Right ventricle myocardium inferior (tissue), 1 donor: ENCODE measurements around the gene ZFP69B. TPM values are rescaled to one million over a fixed set of nuclear protein-coding genes. Genes with fewer than 3 reads are reported as not detected.

Experiments used
- ATAC-seq: fragments of 200-7000 bp; cut with Tn5 transposase; one replicate; pipeline ENCODE4 v1.9.1; 2020; ENCODE audit warnings: mild to moderate bottlenecking, moderate library complexity
- DNase-seq: peaks from one replicate; pipeline ENCODE4 v3.0.0; 2021; ENCODE audit errors: missing footprints
- intact Hi-C: fragments of 100-400 bp; cut with DNase I; formaldehyde crosslinking; loops from one replicate; pipeline ENCODE4 v1.11.0; 2022
- long read RNA-seq: library from polyadenylated mRNA; unstranded; transcript quantifications from one replicate; pipeline ENCODE4 v2.0.0, GENCODE V29; 2021
- total RNA-seq: library from RNA; stranded (reverse); fragmentation: NEBNext Ultra II Directional; extraction: Animal tissue kit (Norgen Biotek cat#: 25700); gene quantifications from one replicate; pipeline ENCODE4 v1.2.1, GENCODE V29; 2021
- donor health status: DM: no; HTN: yes; CAD: no; lungs with severe emphysema.

ZFP69B gene
- 1.2 TPM for total RNA-seq
- long read RNA-seq, result 0 reads

DNA sequence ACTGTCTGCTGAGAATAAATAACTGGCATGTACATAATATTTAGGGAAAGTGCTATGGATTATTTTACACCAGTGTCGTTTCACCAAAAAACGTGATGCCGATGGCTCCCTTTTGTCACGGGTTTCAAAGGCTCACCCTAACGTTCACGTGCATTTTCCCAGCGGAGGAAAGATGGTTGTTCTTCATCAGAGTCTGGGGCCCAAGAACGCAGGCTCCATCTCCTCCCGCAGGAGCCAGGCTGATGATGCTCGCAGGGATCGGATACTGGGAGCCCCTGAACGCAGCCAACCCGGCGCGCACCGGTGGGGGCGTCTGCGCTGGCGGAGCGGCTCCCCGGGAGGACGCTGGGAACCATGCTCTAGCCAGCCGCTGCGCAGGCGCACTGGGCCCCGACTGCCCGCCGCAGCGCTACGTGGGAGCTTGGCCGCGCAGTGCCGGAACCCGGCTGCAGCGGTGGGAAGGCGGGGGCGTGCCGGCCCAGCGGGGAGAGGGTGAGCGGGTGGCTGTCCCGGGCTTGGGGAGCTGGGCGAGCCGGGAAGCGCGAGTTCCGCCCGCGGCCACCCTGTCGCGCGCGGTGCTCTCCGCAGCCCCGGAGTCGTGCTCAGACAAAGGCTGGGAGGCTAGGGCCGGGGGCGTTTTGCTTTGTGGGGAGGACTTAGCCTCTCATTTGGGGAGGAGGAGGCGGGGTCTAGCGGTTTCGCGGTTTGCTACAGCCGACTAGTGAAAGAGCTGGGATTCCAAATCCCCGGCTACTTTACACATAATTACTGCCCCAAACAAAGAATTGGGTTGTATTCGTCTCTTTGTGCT lies at the start of gene ZFP69B:
Gene ZFP69B, plus strand, starts transcription at position 793 of the 811 bp plus-strand sequence. CDS start 486 bp downstream, outside the sequence.
- intact Hi-C loops, result no loop called here
- ATAC-seq, result peak; percentile 100

DNA sequence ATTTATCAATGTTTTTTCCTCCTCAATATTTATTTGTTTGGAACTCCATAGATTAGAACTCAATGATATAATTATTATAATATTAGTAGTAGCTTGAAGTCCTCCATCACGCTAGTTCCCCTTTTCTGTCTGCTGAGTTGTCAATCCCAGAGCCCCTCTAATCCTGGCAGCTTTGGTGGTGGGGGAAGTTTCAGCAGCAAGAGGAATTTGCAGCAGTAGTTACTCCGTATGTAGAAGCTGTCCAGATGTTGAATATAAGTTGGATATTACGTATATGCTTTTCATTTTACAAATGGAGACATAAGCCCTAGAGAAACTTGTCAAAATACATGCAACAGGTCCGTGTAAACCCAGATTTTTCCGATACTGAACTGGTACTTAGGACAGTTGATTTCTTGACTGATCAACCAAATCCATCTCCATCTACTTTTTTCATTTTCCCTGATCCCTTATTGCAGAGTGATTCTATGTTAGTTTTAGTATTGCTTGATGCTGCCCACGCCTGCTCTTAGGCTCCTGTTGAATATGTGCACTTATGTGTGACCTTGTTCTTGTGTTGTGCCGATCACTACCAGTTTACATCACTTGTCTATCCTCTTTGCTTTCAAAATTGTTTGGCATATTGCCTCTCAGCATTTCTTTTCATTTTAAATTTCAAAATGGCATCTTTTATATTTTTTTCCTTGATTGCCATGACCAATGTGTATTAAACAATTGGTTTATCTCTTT lies 48.6 kb upstream of the ZFP69B start:
- ATAC-seq, result peak; percentile 50
- intact Hi-C loops, result loop anchor here (10.0 kb wide), 1 partner anchor 317 kb away; no protein-coding TSS in a partner anchor
- DNase-seq, result no peak

More for the DNA sequence above, at the start of gene ZFP69B:
- peak; percentile 96 for DNase-seq

DNA sequence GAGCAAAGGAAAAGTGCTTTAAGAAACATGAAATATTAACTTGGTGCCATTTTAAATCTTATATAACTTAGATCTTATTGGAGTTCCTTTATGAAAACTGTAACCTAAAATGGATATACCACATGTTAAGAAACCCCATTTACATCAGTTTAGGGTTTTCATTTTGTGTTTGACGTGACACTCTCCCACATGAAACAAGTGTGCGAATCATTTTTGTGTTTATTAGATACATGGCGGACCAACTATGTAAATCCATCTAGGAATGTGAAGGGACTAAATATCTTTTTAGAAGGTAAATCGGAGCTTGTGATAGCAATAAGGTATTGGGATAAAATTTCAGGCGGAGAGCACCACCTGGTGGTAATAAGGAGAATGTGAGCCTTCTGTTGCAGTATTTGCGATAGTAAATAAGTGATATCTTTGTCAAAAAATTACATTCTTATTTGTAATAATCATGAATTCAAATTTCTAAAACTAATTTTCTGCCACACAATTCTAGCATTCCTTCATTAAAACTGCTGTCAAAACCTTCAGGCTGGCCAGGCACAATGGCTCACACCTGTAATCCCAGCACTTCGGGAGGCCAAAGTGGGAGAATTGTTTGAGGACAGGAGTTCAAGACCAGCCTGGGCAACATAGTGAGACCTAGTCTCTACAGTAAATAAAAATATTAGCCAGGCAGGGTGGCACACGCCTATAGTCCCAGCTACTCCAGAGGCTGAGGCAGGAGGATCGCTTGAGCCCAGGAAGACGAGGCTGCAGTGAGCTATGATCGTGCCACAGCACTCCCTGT lies 45.4 kb upstream of the ZFP69B start:
- DNase-seq (no peak), ATAC-seq (no peak)
- intact Hi-C loops, result loop anchor here (2.0 to 10.0 kb wide), 3 partner anchors 68 to 320 kb away; no protein-coding TSS in a partner anchor

DNA sequence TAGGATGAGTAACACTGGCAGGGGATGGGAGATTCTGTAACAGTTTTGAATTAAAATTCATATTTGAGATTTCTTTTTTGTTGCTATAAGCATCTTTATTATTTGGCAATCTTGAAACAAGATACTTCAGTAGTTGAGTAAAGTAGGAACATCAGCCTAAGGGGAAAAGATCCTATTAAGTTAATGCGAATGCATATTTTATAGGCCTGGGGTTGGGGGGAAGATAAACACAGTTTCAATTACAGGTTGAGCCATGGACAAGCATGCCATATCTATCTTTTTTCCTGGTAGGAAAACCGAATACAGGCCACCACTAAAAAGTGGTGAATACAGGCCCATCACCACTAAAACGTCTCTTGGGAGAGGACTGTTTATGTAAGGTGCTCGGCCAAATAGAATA lies 44.5 kb upstream of the ZFP69B start:
- intact Hi-C loops, result loop anchor here (2.0 to 10.0 kb wide), 3 partner anchors 69 to 321 kb away; no protein-coding TSS in a partner anchor
- no peak for ATAC-seq
- DNase-seq, result no peak

DNA sequence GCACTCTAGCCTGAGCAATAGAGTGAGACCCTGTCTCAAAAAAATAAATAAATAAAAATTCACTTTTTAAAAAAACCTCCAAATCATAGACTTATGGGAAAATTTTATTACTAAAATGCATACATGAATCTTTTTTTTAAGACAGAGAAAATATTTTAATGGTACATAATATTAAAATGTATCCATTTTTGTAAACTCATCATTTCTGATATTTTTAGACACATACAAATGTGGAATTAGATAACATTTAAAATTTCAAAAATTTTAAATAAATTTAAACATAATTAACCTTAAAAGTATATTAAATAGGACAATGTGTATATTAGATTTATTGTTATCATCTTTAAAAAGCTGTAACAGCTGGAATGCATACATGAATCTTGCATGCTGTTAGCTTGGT lies 42.8 kb upstream of the ZFP69B start:
- intact Hi-C loops, result loop anchor here (5.0 to 10.0 kb wide), 2 partner anchors 70 to 323 kb away; no protein-coding TSS in a partner anchor
- no peak for DNase-seq
- no peak for ATAC-seq

DNA sequence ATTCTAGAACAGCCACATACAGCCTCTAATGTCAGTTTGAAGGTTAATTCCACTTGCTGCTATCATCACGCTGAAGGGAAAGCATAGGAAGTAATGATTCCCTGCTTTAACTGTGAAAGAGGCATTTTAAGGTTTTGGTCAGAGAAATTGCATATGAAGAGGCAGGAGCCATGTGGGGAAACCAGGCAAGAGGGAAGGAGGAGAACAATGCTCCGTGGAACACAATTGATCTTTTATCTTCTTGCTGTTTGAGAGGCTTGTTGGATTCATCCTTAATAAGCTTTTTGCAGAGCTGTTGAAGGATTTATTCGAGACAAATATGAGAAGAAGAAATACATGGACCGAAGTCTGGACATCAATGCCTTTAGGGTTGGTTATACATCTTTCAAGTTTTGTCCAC lies 40.8 kb upstream of the ZFP69B start:
- no peak for DNase-seq
- intact Hi-C loops, result loop anchor here (5.0 to 10.0 kb wide), 2 partner anchors 72 to 325 kb away; no protein-coding TSS in a partner anchor
- ATAC-seq, result no peak

DNA sequence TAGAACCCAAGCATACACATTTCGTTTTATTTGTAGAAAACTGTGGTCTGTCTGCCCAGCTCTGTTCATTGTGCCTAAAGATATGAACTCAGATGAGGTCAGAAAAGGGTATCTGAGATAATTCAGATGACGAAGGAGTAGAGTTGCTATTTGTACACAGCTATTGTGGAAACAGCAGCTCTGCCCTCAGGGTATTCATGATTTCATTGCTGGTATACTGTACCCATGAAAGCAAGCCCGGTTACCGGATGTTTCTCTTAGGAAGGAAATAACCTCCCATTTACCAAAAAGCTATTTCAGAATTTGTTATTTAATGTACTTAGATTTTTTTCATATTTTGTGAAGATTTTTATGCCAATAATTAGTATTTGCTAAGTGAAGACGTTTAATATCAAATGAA lies 39.0 kb upstream of the ZFP69B start:
- intact Hi-C loops, result no loop called here
- no peak for ATAC-seq
- DNase-seq, result no peak

DNA sequence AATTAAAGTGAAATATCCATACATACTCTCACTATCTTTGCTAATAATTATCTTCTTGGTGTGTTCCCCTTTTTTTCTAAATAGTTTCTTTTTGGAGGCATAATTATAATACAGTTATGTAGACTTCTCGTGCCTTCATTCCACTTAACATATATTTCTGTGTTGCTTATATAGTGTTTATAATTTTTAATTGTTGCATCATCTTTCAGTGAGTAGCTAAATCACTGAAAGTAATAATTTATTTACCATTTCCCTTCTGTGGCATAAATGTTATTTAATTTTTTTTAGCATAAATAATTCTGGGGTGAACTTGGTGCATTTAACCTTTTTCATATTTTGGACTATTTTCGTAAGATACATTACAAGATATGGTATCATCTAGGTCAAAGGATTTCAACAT lies 38.4 kb upstream of the ZFP69B start:
- no peak for ATAC-seq
- no peak for DNase-seq
- intact Hi-C loops, result no loop called here

GRCh38 chr1:40413527-40414252 lies 36.6 kb upstream of the ZFP69B start:
- DNase-seq (no peak), ATAC-seq (no peak)
- intact Hi-C loops, result no loop called here

- no peak for ATAC-seq
- DNase-seq, result no peak
- intact Hi-C loops, result no loop called here
Measured at GRCh38 chr1:40414331-40414730, 35.9 kb upstream of the ZFP69B start.

GRCh38 chr1:40416709-40417108 lies 33.6 kb upstream of the ZFP69B start:
- DNase-seq, result no peak
- intact Hi-C loops, result no loop called here
- ATAC-seq, result no peak

GRCh38 chr1:40421431-40422384 lies 28.6 kb upstream of the ZFP69B start:
- ATAC-seq, result no peak
- intact Hi-C loops, result no loop called here
- no peak for DNase-seq

DNA sequence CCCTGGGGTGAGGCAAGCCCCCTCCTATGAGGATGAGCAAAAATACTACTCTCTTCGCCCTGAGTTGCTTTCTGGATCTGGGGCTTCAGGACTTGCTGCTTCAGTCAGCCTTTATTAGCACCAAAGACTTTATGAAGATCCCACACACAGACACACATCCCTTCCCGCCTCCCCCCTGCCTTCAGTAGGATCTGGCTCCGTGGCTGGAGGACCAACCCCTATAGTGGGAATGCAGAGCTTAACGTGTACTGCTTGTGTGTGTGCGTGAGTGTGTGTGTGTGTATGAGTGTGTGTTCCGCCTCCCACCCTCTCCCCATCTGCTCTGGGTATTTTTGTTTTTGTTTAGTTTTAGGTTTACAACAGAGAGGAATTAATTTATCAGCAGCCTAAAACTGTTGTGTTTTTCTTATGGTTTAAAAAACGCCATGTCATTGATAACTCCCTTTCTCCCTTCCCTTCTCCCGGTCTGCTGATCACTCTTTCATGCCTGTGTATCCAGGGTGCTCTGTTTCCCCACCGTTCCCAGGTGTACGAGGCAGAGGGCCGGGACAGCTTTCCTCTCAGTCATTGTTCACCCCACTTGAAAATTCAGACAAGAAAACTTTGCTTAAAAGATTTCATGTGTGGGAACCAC lies 27.5 kb upstream of the ZFP69B start:
- intact Hi-C loops, result no loop called here
- ATAC-seq, result no peak

DNA sequence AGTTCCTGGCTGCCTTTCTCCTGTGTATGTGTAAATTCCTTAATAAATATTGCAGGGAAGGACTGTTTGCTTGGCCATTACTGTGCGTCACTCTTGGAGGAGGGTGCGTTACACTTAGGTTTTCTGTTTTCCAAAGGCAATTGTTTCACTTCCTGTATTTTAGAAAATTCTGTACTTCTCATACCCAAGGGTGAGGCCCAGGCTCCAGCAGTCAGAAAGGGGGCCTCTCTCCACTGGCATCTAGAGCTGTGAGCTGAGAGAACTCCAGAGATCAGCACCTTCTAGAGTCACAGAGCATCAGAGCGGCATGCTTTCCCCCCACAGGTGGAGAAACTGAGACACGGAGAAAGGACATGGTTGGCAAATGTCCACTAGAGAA lies 27.0 kb upstream of the ZFP69B start:
- ATAC-seq, result peak; percentile 30
- DNase-seq, result no peak
- intact Hi-C loops, result no loop called here

More for the DNA sequence above, 27.5 kb upstream of the ZFP69B start:
- DNase-seq, result no peak

DNA sequence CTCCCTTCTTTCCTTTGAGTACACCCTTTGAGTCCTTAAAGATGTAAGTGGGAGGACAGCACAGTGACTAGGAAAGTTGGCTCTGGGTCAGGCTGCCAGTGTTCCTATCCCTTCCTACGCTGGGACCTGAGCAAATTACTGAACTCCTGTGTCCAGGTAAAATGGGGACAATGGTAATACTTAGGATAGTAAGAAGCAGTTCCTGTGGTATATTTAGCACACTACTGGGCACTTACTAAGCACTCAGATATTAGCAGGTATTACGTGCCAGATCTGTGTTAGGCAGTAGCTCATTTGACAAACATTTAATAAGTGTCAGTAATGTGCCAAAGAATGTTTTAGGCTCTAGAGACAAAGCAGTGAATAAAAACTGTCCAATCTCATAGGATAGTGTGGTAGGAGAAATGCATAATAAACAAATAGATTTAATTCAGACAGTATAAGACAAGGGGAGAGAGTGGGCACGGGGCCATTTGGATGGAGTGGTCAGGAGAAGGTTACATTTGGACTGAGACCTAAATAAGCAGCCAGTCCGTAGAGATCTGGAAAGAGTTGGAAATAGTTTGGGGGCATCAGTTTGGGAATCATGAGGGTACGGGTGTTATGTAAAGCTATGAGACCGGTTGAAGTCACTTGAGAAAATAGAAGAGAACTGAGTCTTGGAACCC lies 26.2 kb upstream of the ZFP69B start:
- intact Hi-C loops, result no loop called here
- peak; percentile 80 for ATAC-seq
- peak; percentile 69 for DNase-seq

DNA sequence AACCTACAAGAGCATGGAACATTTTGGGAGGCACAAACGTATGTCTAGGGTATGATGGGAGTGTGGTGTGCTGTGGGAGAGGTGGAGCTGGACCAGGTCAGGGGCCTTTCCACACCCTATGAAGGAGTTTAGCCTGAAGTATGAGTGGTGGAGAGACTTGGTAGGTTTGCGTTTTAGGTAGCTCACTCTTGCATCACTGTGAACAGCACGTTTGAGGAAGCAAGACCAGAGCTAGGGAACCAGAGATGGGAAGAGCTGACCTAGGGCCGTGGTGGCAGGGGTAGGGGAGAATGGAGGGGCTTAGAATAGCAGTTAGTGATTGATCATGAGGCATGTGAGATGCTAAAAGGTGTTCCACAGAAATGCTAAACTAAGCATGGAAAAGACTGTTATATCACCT lies 25.1 kb upstream of the ZFP69B start:
- ATAC-seq (no peak), DNase-seq (no peak)
- intact Hi-C loops, result no loop called here
